Measurements from ENCODE around the gene TNFAIP1.
"Not testable (repeated sequence)": the region's sequence is repeated elsewhere in the genome, so short reads cannot be mapped to it uniquely, and the experiment has no call there.

Gene TNFAIP1

DNA sequence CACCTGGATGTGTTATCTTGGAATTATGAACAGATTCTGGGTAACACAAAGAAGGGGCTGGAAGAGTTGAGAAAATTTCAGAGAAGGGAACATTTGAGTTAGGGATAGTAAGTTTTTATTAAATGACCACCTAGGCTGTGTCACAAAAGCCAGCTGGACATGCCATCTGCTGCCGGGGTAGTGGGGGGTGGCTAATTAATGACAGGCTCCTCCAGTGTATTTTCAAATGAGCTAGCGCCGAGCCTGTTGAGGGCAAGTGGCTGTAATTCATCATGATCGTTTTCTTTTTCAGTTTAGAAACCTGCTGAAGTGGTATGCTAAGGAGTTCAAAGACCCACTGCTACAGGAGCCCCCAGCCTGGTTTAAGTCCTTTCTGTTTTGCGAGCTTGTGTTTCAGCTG is 10.3 kb upstream of the TNFAIP1 start:
- peak; percentile 53 for DNase-seq

DNA sequence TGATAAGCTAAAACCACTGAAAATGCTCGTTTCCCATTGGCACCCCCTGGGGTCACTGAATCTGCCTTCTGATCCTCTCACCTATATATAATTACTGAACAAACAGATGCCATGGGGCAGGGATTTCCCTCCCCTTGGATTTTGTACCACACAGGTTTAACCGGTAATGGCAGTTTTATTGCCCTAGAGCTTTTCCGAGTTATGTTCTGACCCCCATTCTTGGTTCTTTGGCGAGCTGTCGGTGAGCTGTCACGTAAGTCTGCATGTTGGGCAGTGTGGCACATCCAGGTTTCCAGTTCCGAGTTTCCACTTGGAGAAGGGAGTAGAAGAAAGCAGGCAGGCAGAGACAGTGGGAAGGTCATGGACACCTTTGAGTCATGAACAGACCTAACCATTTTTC is 9.4 kb upstream of the TNFAIP1 start:
- DNase-seq: no peak

DNA sequence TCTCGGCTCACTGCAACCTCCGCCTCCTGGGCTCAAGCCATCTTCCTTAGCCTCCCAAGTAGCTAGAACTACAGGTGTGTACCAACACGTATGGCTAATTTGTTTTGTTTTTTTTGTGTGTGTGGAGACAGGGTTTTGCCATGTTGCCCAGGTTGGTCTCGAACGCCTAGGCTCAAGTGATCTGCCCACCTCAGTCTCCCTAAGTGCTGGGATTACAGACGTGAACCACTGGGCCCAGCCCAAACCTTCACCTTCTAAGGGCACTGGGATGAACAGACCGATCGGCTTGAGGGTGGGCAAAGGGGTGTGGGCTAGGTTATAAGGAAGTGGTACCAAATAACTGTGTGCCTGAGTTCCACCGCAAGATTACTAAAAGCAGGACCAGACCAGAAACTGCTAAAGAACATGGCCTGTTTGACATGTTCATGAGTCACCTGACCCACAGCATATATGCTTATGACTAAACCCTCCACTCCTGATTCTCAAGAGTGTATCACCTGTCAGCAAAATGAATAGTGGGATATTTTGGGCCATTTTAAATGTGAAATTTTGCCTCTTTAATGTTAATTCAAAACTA is 8.4 kb upstream of the TNFAIP1 start:
- DNase-seq: no peak

DNA sequence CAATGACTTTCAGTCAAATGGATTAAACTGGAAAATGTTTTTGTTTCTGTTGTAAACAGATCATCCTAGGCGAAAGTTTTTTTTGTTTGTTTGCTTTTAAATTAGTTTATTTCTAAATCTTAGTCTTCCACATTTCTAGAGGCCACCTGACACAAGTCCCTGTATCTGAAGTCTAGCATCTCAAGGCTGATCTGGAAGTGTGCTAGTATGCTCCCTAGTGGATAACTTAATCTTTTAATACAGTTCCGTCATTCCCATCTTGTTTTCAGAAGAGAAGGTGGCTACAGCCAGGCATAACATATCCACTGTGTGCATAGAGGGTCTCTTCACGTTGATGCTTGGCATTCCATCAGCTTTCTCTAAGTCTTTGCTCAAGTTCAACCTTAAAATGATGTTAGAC is 7.9 kb upstream of the TNFAIP1 start:
- no peak for DNase-seq

DNA sequence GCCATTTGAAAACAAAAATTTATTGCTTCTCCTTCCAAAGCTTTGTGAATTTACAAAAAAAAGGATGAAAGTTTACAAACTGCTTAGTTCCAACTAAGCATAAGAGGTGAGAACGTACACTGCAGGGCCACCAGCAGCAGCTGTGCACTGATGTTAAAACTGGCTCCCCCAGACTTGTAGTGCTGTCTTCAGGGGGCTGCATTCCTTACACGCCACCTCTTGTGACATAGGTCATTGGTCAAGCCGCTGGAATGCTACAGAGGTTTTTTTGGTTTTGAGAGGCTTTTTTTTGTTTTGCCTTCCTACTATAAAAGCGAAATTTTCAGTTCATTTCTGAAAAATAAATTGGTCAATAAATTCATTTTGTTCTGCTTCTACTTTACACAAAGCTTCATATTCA is 7.2 kb upstream of the TNFAIP1 start:
- no peak for DNase-seq

- no peak for DNase-seq
Measured at GRCh38 chr17:28330671-28331070, 4.9 kb upstream of the TNFAIP1 start.

DNA sequence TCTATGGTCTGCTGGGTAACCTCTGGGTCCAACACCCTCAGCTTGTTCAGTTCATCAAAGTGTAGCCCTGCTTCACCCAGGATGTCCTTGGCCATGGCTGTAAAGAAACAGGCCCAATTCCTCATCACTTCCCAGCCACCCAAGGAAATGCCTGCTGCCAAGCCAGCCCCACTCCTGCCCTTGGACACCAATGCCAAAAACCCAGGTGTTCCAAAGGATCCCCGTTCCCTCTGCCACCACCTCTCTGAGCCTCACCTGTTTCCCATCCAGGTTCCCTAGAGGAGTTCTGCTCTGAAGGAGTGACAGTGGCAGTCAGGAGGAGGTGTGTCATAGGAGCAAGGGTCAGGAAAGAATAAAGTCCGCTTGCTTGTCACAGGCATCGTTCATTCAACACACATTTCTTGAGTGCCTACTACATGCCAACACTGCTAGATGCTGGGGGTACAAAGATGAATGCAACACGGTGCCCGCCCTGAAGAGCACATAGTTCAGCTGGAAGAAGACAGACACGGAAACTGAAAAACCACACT is 3.6 kb upstream of the TNFAIP1 start:
- no peak for DNase-seq

GRCh38 chr17:28333083-28333746 is 2.3 kb upstream of the TNFAIP1 start:
- DNase-seq: no peak

GRCh38 chr17:28334171-28334570 is 1.4 kb upstream of the TNFAIP1 start:
- DNase-seq: no peak

- DNase-seq: no peak
Measured at GRCh38 chr17:28334666-28335200, 828 bp upstream of the TNFAIP1 start.

DNA sequence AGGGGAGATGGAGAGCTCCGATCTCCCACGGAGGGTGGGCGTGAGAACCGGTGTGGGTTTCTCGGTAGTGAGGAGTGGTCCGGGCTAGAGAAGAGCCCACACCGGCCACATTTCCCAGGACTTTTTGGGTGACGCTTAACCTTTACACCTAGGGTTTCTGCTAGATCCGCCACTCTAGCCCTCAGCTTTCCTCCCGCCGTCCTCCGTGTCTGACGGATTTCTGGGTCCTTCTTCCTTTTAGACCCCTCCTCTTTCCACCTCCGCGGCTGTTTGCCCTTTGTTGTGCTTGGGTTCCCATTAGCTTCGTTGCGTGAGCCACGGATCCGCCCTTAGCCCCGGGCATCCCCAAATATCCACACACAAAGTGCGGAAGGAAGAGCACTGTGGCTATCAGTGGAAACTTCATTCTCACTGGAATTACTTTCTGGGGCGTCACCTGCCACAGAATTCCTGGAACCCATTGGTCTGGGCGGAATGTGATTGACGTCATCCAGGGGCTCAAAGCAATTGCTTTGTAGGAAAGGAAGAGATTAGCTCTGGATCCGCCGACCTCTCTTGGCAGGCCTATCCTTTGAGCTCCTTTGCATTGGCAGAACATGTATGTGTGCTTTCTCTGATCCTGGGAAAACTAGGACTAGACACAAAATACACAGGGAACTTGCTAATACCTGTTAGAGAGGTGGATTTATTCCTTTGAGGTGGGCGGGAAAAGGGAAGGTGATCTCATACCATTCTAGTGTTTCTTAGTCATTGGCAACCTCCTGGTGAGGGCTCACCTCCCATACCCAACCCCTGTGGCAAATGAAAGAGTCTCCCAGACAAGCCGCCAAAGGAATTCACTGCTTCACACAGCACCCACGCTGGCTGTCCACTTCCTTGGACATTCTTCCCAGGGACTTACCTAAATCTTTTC is 654 bp downstream of the TNFAIP1 start:
- DNase-seq: peak; percentile 93

GRCh38 chr17:28338056-28338768 is 2.7 kb downstream of the TNFAIP1 start:
- no peak for DNase-seq

DNA sequence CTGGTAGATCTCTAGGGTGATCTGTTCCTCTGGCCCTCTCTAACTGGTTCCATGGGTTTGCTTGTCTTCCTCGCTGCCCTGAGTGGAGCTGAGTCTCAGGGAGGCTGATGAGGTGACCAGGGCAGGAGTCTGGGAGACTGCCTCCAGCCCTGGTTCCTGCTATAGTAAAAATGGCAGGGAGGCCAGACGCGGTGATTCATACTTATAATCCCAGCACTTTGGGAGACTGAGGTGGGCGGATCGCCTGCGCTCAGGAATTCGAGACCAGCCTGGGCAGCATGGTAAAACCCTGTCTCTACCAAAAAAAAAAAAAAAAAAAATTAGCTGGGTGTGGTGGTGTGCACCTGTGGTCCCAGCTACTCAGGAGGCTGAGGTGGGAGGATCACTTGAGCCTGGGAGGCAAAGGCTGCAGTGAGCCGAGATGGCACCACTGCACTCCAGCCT is 3.2 kb downstream of the TNFAIP1 start:
- DNase-seq: not testable (repeated sequence)

GRCh38 chr17:28339431-28339830 is 3.9 kb downstream of the TNFAIP1 start:
- no peak for DNase-seq

DNA sequence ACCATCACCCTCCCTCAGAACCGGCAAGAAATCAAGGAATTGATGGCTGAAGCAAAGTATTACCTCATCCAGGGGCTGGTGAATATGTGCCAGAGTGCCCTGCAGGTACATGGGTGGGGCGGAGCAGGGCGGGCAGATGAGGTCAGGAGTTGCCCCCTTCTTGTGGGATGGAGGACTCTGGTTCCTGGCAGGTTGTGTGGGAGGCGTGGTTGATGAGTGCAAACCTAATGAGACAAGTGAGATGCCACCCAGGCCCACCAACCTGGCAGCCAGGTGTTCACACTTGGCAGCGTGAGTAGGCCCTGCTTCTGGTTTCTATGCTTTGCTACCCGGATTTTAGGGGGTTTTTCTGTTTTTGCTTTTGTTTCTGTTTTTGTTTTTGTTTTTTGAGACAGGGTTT is 4.8 kb downstream of the TNFAIP1 start:
- no peak for DNase-seq

- no peak for DNase-seq
Measured at GRCh38 chr17:28341516-28341915, 6.0 kb downstream of the TNFAIP1 start.

DNA sequence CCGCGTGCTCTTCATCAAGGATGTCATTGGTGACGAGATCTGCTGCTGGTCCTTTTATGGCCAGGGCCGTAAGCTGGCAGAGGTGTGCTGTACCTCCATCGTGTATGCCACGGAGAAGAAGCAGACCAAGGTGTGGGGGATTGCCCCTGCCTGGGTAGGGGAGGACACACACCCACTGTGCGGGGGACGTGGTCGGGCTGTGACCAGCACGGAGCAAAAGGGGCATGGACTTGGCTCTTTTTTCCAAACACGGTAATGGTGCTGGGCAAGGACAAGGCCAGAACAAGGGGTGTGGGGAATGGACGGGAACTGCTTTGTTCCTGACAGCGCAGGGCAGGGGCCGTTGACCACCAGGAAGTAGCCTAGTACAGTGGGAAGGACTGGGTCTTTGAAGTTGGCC is 6.8 kb downstream of the TNFAIP1 start:
- DNase-seq: no peak

DNA sequence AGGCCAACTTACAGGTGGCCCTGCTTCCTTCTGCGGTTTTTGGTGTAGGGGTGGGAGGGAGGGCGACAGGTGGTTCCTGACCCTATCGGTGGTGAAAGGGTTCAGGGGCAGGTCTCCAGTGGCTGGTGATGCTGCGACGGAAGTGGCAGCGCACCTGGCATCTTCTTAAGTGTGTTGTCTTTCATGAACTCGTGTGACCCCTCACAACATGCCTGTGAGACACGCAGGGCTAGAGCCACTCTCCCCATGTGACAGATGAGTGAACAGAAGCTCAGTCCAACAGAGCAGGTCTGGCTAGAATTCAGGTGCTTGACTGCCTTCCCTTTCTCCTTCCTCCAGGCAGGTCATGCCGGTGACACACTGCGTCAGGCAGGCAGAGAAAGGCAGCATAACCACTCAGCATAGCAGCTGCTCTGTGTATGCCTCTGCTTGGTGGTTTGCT is 8.0 kb downstream of the TNFAIP1 start:
- no peak for DNase-seq

DNA sequence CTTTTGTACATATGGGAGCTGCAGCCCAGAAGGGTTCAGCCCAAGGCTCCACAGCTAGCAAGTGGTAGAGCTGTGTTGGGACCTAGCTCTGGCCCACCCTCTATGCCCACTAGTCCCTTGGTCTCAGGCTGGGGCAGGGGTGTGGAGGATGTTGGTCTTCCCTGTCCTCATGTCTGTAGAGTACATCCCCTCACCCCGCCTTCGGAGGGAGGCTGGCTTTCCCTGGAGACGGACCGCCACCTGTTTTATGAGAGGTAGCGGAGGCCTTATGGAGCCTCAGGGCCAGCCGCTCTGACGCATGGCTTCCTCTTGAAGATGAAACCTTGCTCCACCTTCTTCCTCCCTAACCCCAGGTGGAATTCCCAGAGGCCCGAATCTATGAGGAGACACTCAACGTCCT is 8.4 kb downstream of the TNFAIP1 start:
- no peak for DNase-seq

DNA sequence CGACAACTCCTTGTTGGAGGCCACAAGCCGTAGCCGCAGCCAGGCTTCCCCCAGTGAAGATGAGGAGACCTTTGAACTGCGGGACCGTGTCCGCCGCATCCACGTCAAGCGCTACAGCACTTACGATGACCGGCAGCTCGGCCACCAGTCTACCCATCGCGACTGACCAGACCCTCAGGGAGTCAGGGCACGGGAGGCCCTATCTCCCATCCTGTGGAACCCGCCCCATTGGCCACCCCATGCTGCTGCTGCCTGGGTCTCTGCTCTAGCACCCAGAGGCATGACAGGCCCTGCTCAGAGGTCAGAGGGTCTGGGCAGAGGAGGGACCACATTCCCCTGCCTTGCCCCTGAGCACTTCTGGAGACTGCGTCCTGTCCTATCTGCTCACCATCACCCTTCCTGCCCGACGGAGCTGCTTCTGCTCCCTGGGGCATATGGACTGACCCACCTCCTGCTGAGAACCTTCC is 8.9 kb downstream of the TNFAIP1 start:
- DNase-seq: no peak

- no peak for DNase-seq
Measured at GRCh38 chr17:28345419-28346198, 10.0 kb downstream of the TNFAIP1 start.

- no peak for DNase-seq
Measured at GRCh38 chr17:28346199-28346580, 10.6 kb downstream of the TNFAIP1 start.

Measured in eye (tissue), 1 donor.